Activated T-cell treated with anti-CD3 and anti-CD28 coated beads, Interleukin-2, amount 50 U/mL, for 72 hours (primary cell): Measurements from ENCODE around the gene RHD. TPM values are rescaled to one million over a fixed set of nuclear protein-coding genes. Genes with fewer than 3 reads are reported as not detected.
"Not testable (repeated sequence)": the region's sequence is repeated elsewhere in the genome, so short reads cannot be mapped to it uniquely, and the experiment has no call there.

Experiments
- ATAC-seq, 2 donors: fragments of 150-1000 bp; cut with Tn5 transposase; replicated peaks in 1 of 2; 2 replicates each; pipeline ENCODE4 v1.10.0; 2021; ENCODE audit warnings: moderate library complexity in 2 of 2, mild to moderate bottlenecking in 1 of 2
- DNase-seq, 2 donors: peaks; one replicate each; pipeline ENCODE4 v3.0.0; 2021 to 2022; ENCODE audit warnings: mixed read lengths in 1 of 2
- H3K27ac Mint-ChIP-seq: one replicate; pipeline ENCODE4 v1.8.0; 2022; ENCODE audit warnings: mild to moderate bottlenecking, moderate library complexity, mixed read lengths
- H3K27me3 Mint-ChIP-seq: one replicate; pipeline ENCODE4 v1.8.0; 2022; ENCODE audit warnings: low read depth, mixed read lengths
- H3K36me3 Mint-ChIP-seq, 2 donors: one replicate each; pipeline ENCODE4 v1.8.0; 2022; ENCODE audit warnings: mixed read lengths in 2 of 2, mild to moderate bottlenecking in 1 of 2; ENCODE audit not compliant: insufficient read depth in 2 of 2
- H3K4me1 Mint-ChIP-seq: one replicate; pipeline ENCODE4 v1.8.0; 2022; ENCODE audit warnings: low read depth, mixed read lengths
- H3K4me3 Mint-ChIP-seq, 2 donors: one replicate each; pipeline ENCODE4 v1.8.0; 2022; ENCODE audit warnings: mild to moderate bottlenecking in 2 of 2, mixed read lengths in 2 of 2, moderate library complexity in 2 of 2
- H3K9me3 Mint-ChIP-seq, 2 donors: one replicate each; pipeline ENCODE4 v1.8.0; 2022; ENCODE audit warnings: mixed read lengths in 2 of 2
- total RNA-seq, 2 donors: library from RNA; stranded (reverse); gene quantifications; one replicate each; pipeline ENCODE4 v1.2.3, GENCODE V29; 2022

RHD gene
- total RNA-seq, 2 donors from 2014 or later, result 0.12 TPM; not detected in 1

DNA sequence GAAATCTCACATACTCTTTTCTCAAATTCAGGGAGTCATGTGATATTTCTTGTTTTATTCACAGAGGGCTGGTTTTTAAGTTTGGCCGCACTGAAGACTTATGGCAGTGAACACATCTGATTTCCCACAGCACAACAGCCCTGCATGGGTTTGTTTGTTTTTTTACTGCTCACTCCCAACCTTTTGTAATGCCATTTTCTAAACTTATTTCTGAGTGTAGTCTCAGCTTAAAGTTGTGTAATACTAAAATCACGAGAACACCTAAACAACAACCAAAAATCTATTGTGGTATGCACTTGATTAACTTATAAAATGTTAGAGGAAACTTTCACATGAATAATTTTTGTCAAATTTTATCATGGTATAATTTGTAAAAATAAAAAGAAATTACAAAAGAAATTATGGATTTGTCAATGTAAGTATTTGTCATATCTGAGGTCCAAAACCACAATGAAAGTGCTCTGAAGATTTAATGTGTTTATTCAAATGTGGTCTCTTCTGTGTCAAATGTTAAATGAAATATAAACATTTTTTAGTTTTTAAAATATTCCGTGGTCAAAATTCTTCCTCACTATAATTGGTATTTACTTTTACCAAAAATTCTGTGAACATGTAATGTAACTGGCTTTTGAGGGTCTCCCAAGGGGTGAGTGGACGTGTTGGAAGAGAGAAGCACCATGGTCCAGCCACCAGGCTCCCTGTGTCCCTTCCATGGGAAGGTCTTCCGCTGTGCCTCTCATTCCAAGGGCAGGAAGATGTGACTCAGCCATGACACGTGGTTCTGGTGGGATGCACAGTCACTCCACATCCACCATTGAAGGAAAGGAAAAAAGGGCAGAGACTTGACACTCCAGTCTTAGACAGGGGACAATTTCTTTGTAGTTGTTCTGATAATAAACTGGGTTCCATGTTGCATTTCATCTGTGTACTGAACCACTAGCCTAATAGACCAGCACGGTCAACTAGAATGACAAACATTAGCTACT lies 88.6 kb downstream of the RHD start:
- Mint-ChIP-seq H3K4me3 (no peak overlapping the region), H3K4me1 (peaks cover 32% of the 10 kb centered on the region), H3K9me3 (no peaks in the 10 kb centered on the region), H3K36me3 (peaks cover 5 to 17% of the 10 kb centered on the region in 2 donors), H3K27me3 (no peaks in the 10 kb centered on the region), H3K27ac (no peak overlapping the region)
- no peak for DNase-seq
- ATAC-seq, result no peak

DNA sequence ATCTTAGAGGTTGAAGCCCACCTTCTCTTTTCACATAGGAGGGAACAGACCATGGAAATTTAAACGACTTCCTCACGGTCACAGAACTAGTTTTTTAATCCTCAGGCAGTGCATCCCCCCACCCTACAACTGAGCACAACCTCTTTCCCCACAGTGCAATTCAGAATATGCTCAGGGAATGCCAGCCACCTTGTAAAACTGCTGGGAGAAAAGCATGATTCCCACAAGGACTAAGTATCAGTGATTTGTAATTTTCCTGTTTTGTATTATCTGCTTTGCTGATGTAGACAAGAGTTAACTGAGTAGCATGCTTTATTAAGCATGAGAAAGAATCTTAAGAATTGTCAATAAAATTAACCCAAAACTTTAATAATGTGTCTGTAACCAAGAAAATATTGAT lies 89.6 kb downstream of the RHD start:
- H3K36me3 Mint-ChIP-seq, result peaks cover 5 to 13% of the 10 kb centered on the region in 2 donors
- H3K4me1 Mint-ChIP-seq, result peaks cover 21% of the 10 kb centered on the region
- DNase-seq (no peak), ATAC-seq (no peak)
- H3K27ac Mint-ChIP-seq, result peak overlapping the region; percentile 9
- no peak overlapping the region for H3K4me3 Mint-ChIP-seq
- H3K9me3 Mint-ChIP-seq, result no peaks in the 10 kb centered on the region
- no peaks in the 10 kb centered on the region for H3K27me3 Mint-ChIP-seq

DNA sequence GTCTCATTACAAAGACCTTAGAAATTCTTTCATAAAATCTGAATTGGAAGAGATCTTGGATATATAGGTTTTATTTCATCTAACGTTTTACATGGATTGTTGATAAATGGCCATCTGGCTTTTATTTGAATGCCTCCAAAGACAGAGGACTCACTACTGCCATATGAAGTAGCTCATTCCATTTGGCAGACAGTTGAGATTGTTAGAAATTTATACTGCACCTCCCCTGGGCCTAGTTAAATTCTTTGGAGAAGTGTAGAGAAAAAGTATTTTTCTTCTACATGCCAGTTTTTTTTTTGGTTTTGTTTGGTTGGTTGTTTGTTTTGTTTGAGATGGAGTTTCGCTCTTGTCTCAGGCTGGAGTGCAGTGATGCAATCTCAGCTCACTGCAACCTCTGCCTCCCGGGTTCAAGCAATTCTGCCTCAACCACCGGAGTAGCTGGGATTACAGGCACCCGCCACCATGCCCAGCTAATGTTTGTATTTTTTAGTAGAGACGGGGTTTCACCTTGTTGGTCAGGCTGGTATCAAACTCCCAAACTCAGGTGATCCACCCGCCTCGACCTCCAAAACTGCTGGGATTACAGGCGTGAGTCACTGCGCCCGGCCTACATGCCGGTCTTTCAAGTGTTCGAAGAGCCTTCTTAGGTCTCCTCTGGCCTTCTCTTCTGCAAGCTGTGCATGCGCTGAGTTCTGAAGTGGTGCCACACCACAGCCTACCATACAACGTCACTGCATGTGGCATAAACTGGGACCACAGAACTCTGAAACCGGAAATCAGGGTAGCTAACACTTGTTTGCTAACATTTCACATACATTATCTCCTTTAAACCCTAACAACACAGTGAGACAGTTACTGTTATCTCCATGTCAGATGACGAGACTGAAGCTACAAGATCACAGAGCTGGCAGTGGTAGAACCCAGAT lies 90.6 kb downstream of the RHD start:
- not testable (repeated sequence) for H3K27ac Mint-ChIP-seq, H3K9me3 Mint-ChIP-seq, H3K27me3 Mint-ChIP-seq, DNase-seq, H3K4me3 Mint-ChIP-seq, H3K36me3 Mint-ChIP-seq
- ATAC-seq, result peak; percentile 96 to 98
- H3K4me1 Mint-ChIP-seq, result peaks cover 12% of the 10 kb centered on the region

DNA sequence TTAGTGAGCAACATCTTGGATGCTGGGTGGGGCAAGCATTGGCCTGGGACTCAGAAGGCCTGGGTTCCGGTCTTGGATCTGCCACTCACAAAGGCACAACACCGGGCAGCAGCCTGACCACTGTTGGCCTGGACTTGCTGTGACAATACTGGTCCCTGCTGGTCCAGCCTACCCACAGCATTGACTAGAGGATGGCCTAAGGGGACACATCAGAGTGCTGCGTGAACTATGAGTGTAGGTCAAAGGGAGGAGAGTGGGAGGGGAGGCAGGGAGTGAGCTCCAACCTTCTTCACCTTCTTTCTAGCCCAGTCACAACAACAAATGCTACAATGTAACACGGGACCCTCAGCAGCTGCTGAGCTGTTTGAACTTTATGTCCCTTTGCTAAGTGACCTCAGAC lies 96.9 kb downstream of the RHD start:
- H3K27me3 Mint-ChIP-seq, result no peaks in the 10 kb centered on the region
- no peak overlapping the region for H3K4me3 Mint-ChIP-seq
- no peak for ATAC-seq
- DNase-seq, result no peak
- H3K27ac Mint-ChIP-seq, result no peak overlapping the region
- H3K4me1 Mint-ChIP-seq, result no peaks in the 10 kb centered on the region
- no peaks in the 10 kb centered on the region for H3K9me3 Mint-ChIP-seq
- no peaks in the 10 kb centered on the region for H3K36me3 Mint-ChIP-seq

DNA sequence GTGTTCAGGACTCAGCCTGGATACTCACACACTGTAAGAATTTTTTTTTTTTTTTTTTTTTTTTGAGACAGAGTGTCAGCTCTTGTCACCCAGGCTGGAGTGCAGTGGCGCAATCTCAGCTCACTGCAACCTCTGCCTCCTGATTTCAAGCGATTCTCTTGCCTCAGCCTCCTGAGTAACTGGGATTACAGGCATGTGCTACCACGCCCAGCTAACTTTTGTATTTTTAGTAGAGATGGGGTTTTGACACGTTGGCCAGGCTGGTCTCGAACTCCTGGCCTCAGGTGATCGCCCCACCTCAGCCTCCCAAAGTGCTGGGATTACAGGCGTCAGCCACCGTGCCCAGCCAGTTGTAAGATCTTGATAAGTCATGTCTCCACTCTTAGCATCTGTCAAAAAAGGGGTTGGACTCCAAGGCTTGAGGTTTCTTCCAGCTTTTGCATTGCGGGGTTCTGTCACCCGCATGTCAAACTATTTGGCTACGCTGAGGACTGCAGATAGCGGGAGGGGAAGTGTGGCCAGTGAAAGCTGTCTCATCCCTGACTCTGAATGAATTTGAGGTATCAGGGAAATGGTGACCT lies 97.5 kb downstream of the RHD start:
- H3K4me1 Mint-ChIP-seq, H3K9me3 Mint-ChIP-seq, H3K36me3 Mint-ChIP-seq, DNase-seq, H3K4me3 Mint-ChIP-seq, H3K27me3 Mint-ChIP-seq, ATAC-seq, H3K27ac Mint-ChIP-seq: not testable (repeated sequence)

DNA sequence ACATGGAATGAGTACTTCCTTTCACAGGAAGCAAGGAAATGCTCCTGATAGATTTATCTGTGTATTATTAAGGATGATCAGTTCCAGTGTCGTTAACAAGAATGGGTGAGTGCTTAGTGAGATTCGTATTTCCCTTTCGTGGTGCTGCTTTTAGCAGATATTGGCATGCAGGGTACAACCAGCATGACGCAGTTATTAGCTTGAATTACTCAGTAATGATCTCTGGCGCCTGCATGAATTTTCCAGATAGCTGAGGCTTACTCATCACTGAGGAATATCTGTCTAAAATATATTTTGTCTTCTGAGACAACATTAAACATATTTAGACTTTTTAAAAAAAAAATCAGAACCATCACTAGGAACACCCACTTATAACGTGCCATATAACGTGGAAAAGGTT lies 99.4 kb downstream of the RHD start:
- not testable (repeated sequence) for ATAC-seq, H3K4me3 Mint-ChIP-seq, H3K27ac Mint-ChIP-seq, H3K4me1 Mint-ChIP-seq, H3K27me3 Mint-ChIP-seq, H3K36me3 Mint-ChIP-seq, H3K9me3 Mint-ChIP-seq, DNase-seq

DNA sequence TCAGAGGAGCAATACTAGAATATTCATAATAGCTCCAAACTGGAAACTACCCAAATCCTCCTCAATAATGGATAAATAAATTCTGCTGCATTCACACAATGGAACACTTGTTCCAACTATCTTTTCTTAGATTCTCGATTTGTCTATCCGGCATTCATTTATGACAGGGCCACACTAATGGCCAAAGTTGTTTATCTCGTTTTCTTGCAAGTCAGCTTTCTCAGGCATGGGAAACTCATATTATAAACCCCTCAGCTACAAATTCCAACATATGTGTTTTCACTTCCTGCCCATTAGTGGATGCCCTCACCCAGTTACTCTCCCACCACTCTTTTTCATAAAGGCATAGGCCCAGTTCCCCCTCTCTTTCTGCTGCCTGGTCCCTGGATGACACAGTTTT lies 106.1 kb downstream of the RHD start:
- H3K4me1 Mint-ChIP-seq, ATAC-seq, DNase-seq, H3K9me3 Mint-ChIP-seq, H3K27ac Mint-ChIP-seq, H3K27me3 Mint-ChIP-seq, H3K4me3 Mint-ChIP-seq, H3K36me3 Mint-ChIP-seq: not testable (repeated sequence)

Other genes with a start within 250 kb of the RHD start
- 10 to 100 TPM; 64.8 to 78.0 TPM for gene SYF2, start 40.0 kb upstream of the RHD start, total RNA-seq
- 100 to 1,000 TPM; 181 to 271 TPM for gene RSRP1, start 25.1 kb upstream of the RHD start, total RNA-seq
- 100 to 1,000 TPM; 131 to 136 TPM for gene TMEM50A, start 65.8 kb downstream of the RHD start, total RNA-seq
- under 1 TPM in 1 of 2 donors, not detected in 1; 0.72 TPM for gene RHCE, start 148.3 kb downstream of the RHD start, total RNA-seq
- 10 to 100 TPM; 22.6 to 26.3 TPM for gene MACO1, start 158.4 kb downstream of the RHD start, total RNA-seq